ENCODE data around the gene HLCS. TPM values are rescaled to one million over a fixed set of nuclear protein-coding genes. Genes with fewer than 3 reads are reported as not detected.

Gene HLCS
- total and polyA plus RNA-seq, 10 of the 15 experiments (the other 5 are each of a cell fraction or from before 2014, with no cell fraction given) = 1.5 to 12.7 (median 9.6) TPM

DNA sequence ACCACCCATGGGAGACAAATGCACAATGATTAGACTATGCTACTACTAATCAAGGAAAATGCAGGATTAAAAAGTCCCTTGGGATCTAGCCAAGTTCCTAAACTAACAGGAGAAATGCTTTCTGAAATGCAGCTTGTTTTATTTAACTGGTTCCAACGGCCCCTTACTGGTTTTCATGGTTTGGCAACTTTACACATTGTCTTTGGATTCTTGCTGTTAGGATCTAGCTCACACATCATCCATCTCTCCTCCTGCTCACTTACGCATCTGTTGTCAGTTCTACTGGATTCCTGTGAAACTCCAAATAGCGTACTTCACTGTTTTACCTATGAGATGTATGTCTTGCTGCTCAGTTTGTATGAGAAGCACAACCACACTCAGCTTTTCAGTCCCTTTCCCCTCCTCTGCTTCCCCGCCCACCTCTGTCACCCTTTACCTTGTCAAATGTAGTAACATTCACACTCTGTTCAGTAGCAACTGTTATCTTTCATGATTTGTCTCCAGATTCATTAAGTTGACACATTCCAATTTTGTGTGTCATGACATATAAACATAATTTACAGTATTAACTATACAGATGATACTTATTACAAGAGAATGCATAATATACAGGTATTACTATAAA lies 137.5 kb downstream of the HLCS start (continued):
- TF ChIP-seq ESRRA (IDR thresholded peaks at IDR 0.05; ENCODE audit: low read length) = no peak

DNA sequence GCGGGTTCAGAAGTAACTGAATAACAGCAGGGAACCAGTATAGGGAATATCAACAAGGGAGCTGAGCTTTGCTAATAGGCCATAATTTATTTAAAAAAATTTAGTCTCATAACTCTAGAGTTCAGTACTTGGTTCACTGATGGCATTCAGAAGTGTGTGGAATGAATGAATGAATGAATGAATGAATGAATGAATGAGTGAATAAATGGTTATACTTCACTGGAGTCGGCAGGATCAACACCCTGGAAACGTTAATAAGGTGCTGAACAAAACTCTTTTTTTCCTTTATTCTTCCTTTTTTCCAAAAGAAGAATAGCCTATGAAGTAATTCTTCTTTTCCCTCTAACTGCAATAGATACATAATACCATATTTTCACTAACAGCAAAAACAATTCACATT lies 138.3 kb downstream of the HLCS start:
- Histone ChIP-seq H3K4me3 (no peak overlapping the region), H4K20me1 (ENCODE audit: control insufficient read depth, insufficient read depth) (no peaks in the 10 kb centered on the region), H3K4me2 (ENCODE audit: control insufficient read depth, insufficient read depth) (no peak overlapping the region), H3K79me2 (ENCODE audit: control insufficient read depth, insufficient read depth, low read length) (no peaks in the 10 kb centered on the region), H3K9me3 (replicated peaks; ENCODE audit: control insufficient read depth, insufficient read depth, low read length) (no peaks in the 10 kb centered on the region), H3K27me3 (replicated peaks in 1 of 2; ENCODE audit: control insufficient read depth in 2 of 2, insufficient read depth in 2 of 2, low read length in 1 of 2) (no peaks in the 10 kb centered on the region), H3K27ac (ENCODE audit: control insufficient read depth, insufficient read depth) (no peak overlapping the region), H3K36me3 (ENCODE audit: control insufficient read depth in 2 of 2, insufficient read depth in 2 of 2, low read length in 1 of 2) (no peaks in the 10 kb centered on the region), H3K4me1 (ENCODE audit: control insufficient read depth, insufficient read depth, low read length) (no peaks in the 10 kb centered on the region), H2AFZ (ENCODE audit: control insufficient read depth, low read depth, low read length) (no peak overlapping the region), H3K9ac (ENCODE audit: control insufficient read depth, insufficient read depth, low read length) (no peak overlapping the region)
- WGBS (ENCODE audit: insufficient coverage, insufficient replicate concordance, low lambda C conversion rate, missing lambda C conversion rate) = 45% methylated on average over 3 of the region's 3 CpGs
- TF ChIP-seq ZNF24 (IDR thresholded peaks at IDR 0.05) = peak; percentile 94
- TF ChIP-seq SUZ12 (IDR thresholded peaks at IDR 0.05; ENCODE audit: unreplicated experiment) = no peak
- POLR2A ChIA-PET = no interaction called here
- SMC1A ChIA-PET (ENCODE audit: uncharacterized antibody, unreplicated experiment) = no interaction called here
- no peak for ATAC-seq
- intact Hi-C loops (cut with micrococcal nuclease; ENCODE audit: unreplicated experiment) = no loop called here
- DNase-seq (ENCODE audit: low read depth, low spot score) = no peak
- RAD21 ChIA-PET (ENCODE audit: unreplicated experiment) = no interaction called here
- in situ Hi-C loops (cut with MboI) = no loop called here
- FAIRE-seq = no peak
- no TSS peak for BruUV-seq (replicated peaks)
- CTCF ChIA-PET = no interaction called here

DNA sequence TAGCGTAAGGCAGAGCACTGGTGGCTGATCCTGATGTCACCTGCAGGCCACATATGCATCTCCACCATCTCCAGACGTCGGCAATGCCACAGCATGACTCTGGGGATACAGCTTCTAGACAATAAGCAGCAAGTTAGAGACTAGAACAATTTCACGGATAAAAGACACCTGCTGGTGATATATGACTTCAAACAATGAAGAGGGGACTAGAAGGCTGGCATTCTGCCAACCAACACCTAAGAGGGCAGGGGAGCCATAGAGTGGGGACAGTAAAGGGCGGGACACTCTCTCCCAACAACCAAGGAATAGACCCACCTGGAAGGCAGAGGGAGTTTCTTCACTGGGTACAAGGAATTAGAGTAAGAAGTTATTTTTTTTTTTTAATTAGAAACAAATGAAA lies 140.8 kb downstream of the HLCS start:
- WGBS (ENCODE audit: insufficient coverage, insufficient replicate concordance, low lambda C conversion rate, missing lambda C conversion rate) = 97% methylated on average over 5 of the region's 5 CpGs
- ChIA-PET SMC1A (ENCODE audit: uncharacterized antibody, unreplicated experiment) (no interaction called here), RAD21 (ENCODE audit: unreplicated experiment) (no interaction called here), CTCF (no interaction called here), POLR2A (no interaction called here)
- DNase-seq (ENCODE audit: low read depth, low spot score) (no peak), FAIRE-seq (no peak), ATAC-seq (no peak)
- no peaks in the 10 kb centered on the region for H4K20me1 ChIP-seq (ENCODE audit: control insufficient read depth, insufficient read depth)
- no peak overlapping the region for H3K4me3 ChIP-seq
- intact Hi-C loops (cut with micrococcal nuclease; ENCODE audit: unreplicated experiment) = no loop called here
- H3K27me3 ChIP-seq (replicated peaks in 1 of 2; ENCODE audit: control insufficient read depth in 2 of 2, insufficient read depth in 2 of 2, low read length in 1 of 2) = no peaks in the 10 kb centered on the region
- in situ Hi-C loops (cut with MboI) = no loop called here
- no peak overlapping the region for H3K4me2 ChIP-seq (ENCODE audit: control insufficient read depth, insufficient read depth)
- H3K9me3 ChIP-seq (replicated peaks; ENCODE audit: control insufficient read depth, insufficient read depth, low read length) = no peaks in the 10 kb centered on the region
- no peak overlapping the region for H3K27ac ChIP-seq (ENCODE audit: control insufficient read depth, insufficient read depth)
- H3K9ac ChIP-seq (ENCODE audit: control insufficient read depth, insufficient read depth, low read length) = no peak overlapping the region
- no peaks in the 10 kb centered on the region for H3K4me1 ChIP-seq (ENCODE audit: control insufficient read depth, insufficient read depth, low read length)
- no peaks in the 10 kb centered on the region; a peak in 1 of 4 replicates for H3K36me3 ChIP-seq (ENCODE audit: control insufficient read depth in 2 of 2, insufficient read depth in 2 of 2, low read length in 1 of 2)
- BruUV-seq (replicated peaks) = no TSS peak
- H2AFZ ChIP-seq (ENCODE audit: control insufficient read depth, low read depth, low read length) = no peak overlapping the region
- H3K79me2 ChIP-seq (ENCODE audit: control insufficient read depth, insufficient read depth, low read length) = no peaks in the 10 kb centered on the region
- TF ChIP-seq CREM (IDR thresholded peaks at IDR 0.05; ENCODE audit: low read depth) (no peak), TAF1 (IDR thresholded peaks at IDR 0.05; ENCODE audit: borderline replicate concordance, low read depth, low read length) (no peak), POLR2A (IDR thresholded peaks at IDR 0.05; ENCODE audit: low read depth, low read length) (no peak), MEF2A (IDR thresholded peaks at IDR 0.05; ENCODE audit: insufficient read depth, low read depth, low read length) (no peak), TARDBP (IDR thresholded peaks at IDR 0.05; ENCODE audit: borderline replicate concordance) (no peak)
- TF ChIP-seq, protein P1, sequence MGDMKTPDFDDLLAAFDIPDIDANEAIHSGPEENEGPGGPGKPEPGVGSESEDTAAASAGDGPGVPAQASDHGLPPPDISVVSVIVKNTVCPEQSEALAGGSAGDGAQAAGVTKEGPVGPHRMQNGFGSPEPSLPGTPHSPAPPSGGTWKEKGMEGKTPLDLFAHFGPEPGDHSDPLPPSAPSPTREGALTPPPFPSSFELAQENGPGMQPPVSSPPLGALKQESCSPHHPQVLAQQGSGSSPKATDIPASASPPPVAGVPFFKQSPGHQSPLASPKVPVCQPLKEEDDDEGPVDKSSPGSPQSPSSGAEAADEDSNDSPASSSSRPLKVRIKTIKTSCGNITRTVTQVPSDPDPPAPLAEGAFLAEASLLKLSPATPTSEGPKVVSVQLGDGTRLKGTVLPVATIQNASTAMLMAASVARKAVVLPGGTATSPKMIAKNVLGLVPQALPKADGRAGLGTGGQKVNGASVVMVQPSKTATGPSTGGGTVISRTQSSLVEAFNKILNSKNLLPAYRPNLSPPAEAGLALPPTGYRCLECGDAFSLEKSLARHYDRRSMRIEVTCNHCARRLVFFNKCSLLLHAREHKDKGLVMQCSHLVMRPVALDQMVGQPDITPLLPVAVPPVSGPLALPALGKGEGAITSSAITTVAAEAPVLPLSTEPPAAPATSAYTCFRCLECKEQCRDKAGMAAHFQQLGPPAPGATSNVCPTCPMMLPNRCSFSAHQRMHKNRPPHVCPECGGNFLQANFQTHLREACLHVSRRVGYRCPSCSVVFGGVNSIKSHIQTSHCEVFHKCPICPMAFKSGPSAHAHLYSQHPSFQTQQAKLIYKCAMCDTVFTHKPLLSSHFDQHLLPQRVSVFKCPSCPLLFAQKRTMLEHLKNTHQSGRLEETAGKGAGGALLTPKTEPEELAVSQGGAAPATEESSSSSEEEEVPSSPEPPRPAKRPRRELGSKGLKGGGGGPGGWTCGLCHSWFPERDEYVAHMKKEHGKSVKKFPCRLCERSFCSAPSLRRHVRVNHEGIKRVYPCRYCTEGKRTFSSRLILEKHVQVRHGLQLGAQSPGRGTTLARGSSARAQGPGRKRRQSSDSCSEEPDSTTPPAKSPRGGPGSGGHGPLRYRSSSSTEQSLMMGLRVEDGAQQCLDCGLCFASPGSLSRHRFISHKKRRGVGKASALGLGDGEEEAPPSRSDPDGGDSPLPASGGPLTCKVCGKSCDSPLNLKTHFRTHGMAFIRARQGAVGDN (IDR thresholded peaks at IDR 0.05) = no peak
- TF ChIP-seq, protein P2, sequence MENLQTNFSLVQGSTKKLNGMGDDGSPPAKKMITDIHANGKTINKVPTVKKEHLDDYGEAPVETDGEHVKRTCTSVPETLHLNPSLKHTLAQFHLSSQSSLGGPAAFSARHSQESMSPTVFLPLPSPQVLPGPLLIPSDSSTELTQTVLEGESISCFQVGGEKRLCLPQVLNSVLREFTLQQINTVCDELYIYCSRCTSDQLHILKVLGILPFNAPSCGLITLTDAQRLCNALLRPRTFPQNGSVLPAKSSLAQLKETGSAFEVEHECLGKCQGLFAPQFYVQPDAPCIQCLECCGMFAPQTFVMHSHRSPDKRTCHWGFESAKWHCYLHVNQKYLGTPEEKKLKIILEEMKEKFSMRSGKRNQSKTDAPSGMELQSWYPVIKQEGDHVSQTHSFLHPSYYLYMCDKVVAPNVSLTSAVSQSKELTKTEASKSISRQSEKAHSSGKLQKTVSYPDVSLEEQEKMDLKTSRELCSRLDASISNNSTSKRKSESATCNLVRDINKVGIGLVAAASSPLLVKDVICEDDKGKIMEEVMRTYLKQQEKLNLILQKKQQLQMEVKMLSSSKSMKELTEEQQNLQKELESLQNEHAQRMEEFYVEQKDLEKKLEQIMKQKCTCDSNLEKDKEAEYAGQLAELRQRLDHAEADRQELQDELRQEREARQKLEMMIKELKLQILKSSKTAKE (IDR thresholded peaks at IDR 0.05; ENCODE audit: low read depth, poor library complexity, severe bottlenecking) = no peak

Data from GM12878 (cell line).